ENCODE results near the gene EVI5. TPM values are rescaled to one million over a fixed set of nuclear protein-coding genes. Genes with fewer than 3 reads are reported as not detected.
A peak's percentile ranks its signal among the peaks of the same experiment; 100 is the strongest.
"Not testable (repeated sequence)": the region's sequence is repeated elsewhere in the genome, so short reads cannot be mapped to it uniquely, and the experiment has no call there.

Gene EVI5
- total RNA-seq, 2 donors from 2014 or later, result 45.9 to 48.6 TPM

GRCh38 chr1:92749024-92749634, 35.8 kb downstream of the EVI5 start:
- Histone ChIP-seq H3K4me3 (no peak overlapping the region), H3K27me3 (replicated peaks; ENCODE audit: insufficient read depth) (no peaks in the 10 kb centered on the region), H3K9me3 (no peaks in the 10 kb centered on the region), H3K36me3 (no peaks in the 10 kb centered on the region), H3K27ac (no peak overlapping the region), H3K4me1 (ENCODE audit: control insufficient read depth in 1 of 2, low read depth in 2 of 2) (peaks cover 0 to 5% of the 10 kb centered on the region in 2 donors)
- DNase-seq (ENCODE audit: low spot score), result no peak
- ATAC-seq (ENCODE audit: insufficient number of reproducible peaks, low FRiP score, low read depth), result no peak
- TF ChIP-seq CTCF (IDR thresholded peaks at IDR 0.05), result peak; percentile 20

GRCh38 chr1:92748138-92748537, 36.8 kb downstream of the EVI5 start:
- no peak for TF ChIP-seq CTCF (IDR thresholded peaks at IDR 0.05)
- no peak for ATAC-seq (ENCODE audit: insufficient number of reproducible peaks, low FRiP score, low read depth)
- H3K4me3 ChIP-seq, result no peak overlapping the region
- no peak for DNase-seq (ENCODE audit: low spot score)
- peaks cover 0 to 5% of the 10 kb centered on the region in 2 donors for H3K4me1 ChIP-seq (ENCODE audit: control insufficient read depth in 1 of 2, low read depth in 2 of 2)
- no peaks in the 10 kb centered on the region for H3K9me3 ChIP-seq
- no peaks in the 10 kb centered on the region for H3K27me3 ChIP-seq (replicated peaks; ENCODE audit: insufficient read depth)
- no peaks in the 10 kb centered on the region for H3K36me3 ChIP-seq
- H3K27ac ChIP-seq, result no peak overlapping the region

- no peak for ATAC-seq (ENCODE audit: insufficient number of reproducible peaks, low FRiP score, low read depth)
- H3K36me3 ChIP-seq, result no peaks in the 10 kb centered on the region
- TF ChIP-seq CTCF (IDR thresholded peaks at IDR 0.05), result no peak
- DNase-seq (ENCODE audit: low spot score), result no peak
- H3K4me1 ChIP-seq (ENCODE audit: control insufficient read depth in 1 of 2, low read depth in 2 of 2), result peaks cover 0 to 5% of the 10 kb centered on the region in 2 donors
- no peaks in the 10 kb centered on the region for H3K27me3 ChIP-seq (replicated peaks; ENCODE audit: insufficient read depth)
- no peak overlapping the region for H3K27ac ChIP-seq
- no peaks in the 10 kb centered on the region for H3K9me3 ChIP-seq
- no peak overlapping the region for H3K4me3 ChIP-seq
Observed at GRCh38 chr1:92747735-92748134, 37.2 kb downstream of the EVI5 start.

GRCh38 chr1:92746255-92746654, 38.7 kb downstream of the EVI5 start:
- not testable (repeated sequence) for H3K27me3 ChIP-seq (replicated peaks; ENCODE audit: insufficient read depth); H3K36me3 ChIP-seq; H3K4me3 ChIP-seq; H3K27ac ChIP-seq; ATAC-seq (ENCODE audit: insufficient number of reproducible peaks, low FRiP score, low read depth); DNase-seq (ENCODE audit: low spot score); H3K4me1 ChIP-seq (ENCODE audit: control insufficient read depth in 1 of 2, low read depth in 2 of 2); H3K9me3 ChIP-seq

GRCh38 chr1:92743221-92743620, 41.7 kb downstream of the EVI5 start:
- no peaks in the 10 kb centered on the region for H3K9me3 ChIP-seq
- no peak overlapping the region for H3K27ac ChIP-seq
- H3K4me1 ChIP-seq (ENCODE audit: control insufficient read depth in 1 of 2, low read depth in 2 of 2), result peaks cover 0 to 5% of the 10 kb centered on the region in 2 donors
- no peak overlapping the region for H3K4me3 ChIP-seq
- H3K27me3 ChIP-seq (replicated peaks; ENCODE audit: insufficient read depth), result no peaks in the 10 kb centered on the region
- no peak for TF ChIP-seq CTCF (IDR thresholded peaks at IDR 0.05)
- no peaks in the 10 kb centered on the region for H3K36me3 ChIP-seq
- no peak for ATAC-seq (ENCODE audit: insufficient number of reproducible peaks, low FRiP score, low read depth)
- no peak for DNase-seq (ENCODE audit: low spot score)
